Left forelimb (tissue), 1 donor: Measurements from ENCODE around the gene SLC4A1.

Experiments
- DNase-seq: peaks from one replicate; pipeline ENCODE4 v3.0.0-alpha.2; 2018; ENCODE audit warnings: low spot score

The SLC4A1 gene

DNA sequence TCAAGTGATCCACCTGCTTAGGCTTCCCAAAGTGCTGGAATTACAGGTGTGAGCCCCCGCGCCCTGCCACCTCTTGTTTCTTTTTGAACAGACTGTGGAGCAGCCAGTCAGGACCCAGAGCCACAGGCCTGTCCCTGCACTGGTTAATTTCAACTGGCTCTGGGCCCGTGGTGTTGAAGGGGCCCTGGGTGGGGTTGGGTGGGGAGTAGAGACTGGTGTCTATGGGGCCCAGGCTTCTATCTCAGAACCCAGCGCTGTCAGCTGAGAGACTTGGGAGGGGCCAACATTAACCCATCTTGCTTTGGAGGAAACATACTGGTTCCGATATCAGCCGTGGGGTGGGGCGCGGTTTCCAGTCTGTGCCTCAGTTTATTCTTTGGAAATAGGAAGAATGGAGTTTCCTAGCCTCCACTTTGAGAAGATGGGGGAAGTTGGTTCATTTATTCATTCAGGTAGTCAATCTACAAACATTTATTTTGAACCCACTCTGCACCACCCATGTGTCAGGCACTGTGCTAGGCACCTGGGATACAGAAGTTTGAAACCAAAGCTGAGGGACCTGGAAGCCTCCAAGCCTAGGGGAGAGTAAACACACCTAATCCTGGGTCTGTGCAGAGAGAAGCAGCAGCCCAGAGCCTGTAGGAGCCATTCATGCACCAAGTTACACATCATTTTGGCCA lies 15.5 kb upstream of the SLC4A1 start:
- DNase-seq: no peak

DNA sequence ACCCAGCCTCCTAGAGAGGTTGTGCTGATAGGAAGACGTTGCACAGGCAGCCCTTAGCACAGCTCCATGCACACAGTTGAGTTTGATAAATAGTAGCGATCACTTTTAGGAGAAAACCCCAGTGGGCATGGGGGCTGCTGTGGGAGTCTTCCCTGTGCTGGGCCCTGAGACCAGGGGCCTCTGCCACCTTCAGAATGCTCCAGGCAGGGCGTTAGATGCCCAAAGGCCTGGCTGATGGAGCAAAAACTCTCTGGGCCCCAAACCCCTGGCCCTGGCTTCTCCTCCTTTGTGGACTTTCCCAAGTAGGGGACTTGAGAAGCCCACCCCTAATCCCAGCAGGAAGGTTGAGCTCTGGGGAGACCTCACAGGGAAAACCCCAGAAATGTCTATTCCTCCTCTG lies 14.3 kb upstream of the SLC4A1 start:
- DNase-seq: no peak

DNA sequence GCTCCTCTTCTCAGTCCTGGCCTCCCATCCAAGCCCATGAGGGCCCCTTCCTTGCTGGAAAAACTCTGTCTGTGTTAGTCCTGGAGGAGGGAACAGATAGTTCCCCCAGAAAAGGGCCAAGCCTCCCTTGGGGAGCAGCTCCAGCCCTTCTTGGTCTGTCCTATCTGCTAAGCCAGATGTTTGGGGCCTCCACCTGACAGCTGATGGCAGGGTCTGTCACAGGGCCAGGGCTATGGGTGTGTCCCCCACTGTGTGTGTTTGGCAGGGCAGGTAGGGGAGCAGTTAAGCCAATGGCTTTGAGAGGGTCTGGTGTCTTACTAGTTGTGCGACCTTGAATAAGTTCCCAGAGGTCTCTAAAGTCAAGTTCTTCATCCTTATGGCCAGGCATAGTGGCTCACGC lies 13.6 kb upstream of the SLC4A1 start:
- no peak for DNase-seq

DNA sequence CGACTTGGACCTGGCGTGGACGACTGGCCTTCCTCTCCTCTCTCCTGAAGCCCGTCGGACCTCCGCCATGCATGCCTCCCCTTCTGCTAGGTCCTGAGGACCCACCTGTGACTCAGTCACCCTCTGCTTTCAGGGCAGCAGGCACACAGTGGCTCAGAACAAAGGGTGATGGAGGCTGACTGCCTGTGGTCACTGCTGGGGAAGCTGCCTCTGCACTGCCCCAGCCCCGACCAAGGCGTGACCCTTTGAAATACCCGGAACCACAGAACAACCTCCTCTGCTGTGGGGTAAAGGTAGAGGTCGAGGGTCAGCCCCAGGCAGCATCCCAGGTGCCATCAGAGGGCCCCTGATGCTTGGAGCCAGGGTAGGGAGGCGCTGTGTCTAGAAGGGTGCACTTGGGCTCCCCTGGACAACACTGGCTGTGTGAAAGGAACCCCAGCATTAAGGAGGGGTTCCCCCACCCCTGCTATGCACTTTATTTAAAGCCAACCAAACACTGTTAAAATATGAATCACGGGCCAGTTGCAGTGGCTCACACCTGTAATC lies 12.5 kb upstream of the SLC4A1 start:
- no peak for DNase-seq

DNA sequence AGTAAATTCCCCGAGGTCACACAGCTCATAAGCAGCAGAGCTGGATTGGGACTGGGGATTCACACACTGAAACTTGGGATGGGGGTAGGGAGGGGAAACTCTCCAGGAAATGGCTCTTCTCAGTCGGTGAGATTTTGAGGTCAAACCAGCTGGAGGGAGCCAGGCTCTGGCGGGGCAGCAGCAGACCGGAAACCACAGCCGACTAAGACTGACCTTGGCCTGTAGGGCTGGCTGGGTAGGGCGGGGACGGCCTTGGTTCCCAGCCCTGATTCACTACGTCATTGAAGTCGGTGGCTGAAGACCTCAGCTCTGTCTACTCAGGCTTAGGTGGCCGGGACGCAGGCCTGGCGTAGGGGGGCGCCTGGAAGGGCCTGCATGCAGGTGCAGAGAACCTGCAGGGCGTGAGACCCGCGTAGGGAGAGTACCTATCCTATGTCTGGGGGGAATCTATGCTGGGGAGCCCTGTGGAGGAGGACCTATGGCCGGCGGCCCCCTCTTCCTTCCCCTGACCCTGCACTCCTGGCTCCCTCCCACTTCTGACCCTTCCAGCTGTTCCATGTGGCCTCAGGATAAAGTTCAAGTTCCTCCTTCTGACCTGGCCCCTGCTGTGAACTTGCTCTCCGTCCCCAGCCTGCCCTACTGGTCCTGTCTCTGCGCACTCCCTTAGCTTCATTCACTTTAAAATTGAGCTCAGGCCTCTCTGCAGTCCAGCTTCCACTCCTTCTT lies 11.9 kb upstream of the SLC4A1 start:
- no peak for DNase-seq

DNA sequence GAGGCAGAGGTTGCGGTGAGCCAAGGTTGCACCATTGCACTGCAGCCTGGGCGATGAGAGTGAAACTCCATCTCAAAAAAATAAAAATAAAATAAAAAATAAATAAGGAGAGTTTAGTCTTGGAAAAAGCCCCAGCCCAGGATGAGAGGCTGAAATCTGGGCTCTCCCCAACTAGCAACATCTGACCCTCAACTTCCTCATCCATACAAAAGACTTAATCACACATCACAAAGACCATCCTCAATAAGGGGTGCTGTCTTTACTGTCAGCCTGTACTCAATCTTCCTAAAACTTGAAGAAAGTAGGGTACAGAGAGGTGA lies 11.4 kb upstream of the SLC4A1 start:
- DNase-seq: no peak

DNA sequence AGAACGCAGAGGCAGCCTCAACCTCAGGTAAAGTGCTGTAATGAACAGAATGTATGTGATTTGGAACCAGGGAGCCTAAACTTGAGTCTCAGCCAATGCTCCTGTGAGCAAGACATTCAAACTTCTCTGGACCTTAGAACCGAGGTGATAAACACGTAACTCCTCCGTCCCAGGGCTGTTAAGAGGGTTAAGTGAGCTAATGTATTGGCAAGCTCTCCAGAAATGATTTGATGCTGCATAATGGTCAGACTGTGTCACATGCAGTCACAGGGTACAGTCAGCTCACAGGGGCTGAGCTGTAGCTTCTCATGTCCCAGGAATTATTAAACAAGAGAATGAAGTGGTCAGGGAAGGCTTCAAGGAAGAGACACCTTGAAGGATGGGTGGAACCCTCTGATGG lies 10.0 kb upstream of the SLC4A1 start:
- DNase-seq: no peak

DNA sequence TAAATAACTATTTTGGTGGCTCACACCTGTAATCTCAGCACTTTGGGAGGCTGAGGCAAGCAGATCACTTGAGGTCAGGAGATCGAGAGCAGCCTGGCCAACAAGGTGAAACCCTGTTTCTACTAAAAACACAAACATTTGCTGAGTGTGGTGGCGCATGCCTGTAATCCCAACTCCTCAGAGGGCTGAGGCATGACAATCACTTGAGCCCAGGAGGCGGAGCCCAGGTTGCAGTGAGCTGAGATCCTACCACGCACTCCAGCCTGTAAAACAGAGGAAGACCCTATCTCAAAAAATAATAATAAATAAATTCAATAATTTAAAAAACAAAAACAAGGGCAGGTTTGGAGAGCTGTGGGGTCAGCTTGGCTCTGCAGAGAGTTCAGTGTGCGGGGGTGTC lies 5.7 kb upstream of the SLC4A1 start:
- no peak for DNase-seq

DNA sequence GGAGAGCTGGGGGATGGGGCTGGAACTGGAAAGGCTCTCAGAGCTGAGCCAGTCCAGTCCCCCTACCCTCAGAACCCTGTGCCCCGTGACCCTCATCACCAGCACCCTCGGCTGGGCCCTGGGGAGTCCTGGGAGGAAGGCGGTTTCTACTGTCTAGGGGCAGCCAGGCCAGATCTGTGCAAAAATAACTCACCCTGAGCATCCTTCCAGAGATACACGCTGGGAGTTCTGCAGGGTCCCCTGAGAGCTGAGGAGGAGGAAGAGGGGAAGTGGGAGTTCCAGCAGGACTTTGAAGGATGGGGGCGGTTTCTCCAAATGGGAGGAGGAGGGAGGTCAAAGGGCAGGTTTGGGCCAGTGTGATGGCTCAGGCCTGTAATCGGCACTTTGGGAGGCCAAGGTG lies 5.0 kb upstream of the SLC4A1 start:
- no peak for DNase-seq

DNA sequence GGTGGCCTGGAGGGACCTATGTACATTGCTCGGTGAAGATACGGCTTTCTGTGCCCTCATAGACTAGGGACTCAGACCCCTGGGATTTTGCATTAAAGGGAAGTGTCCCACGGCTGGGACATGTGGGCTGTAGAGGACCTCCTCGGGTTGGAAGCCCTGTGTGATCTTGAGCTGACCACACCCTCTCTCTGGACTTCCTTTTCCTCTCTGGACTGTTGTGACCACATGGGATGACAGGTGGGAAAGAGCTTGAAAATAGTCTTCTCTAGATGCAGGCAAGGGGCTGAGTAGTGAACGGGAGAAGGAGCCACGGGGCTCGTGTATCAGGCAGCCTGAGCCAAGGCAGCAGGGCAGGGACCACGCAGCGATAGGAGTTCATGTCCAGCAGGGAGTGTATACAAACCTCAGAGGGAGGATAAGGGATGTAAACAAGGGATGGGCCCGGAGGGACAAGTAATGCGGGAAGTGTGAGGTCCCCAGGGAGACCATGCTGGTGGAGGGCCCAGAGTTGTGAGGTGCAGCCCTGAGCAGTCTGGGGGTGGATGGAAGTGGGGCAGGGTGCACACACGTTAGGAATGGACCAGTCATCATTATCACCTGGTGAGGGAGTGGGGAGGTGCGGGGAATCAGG lies 4.5 kb upstream of the SLC4A1 start:
- DNase-seq: no peak

DNA sequence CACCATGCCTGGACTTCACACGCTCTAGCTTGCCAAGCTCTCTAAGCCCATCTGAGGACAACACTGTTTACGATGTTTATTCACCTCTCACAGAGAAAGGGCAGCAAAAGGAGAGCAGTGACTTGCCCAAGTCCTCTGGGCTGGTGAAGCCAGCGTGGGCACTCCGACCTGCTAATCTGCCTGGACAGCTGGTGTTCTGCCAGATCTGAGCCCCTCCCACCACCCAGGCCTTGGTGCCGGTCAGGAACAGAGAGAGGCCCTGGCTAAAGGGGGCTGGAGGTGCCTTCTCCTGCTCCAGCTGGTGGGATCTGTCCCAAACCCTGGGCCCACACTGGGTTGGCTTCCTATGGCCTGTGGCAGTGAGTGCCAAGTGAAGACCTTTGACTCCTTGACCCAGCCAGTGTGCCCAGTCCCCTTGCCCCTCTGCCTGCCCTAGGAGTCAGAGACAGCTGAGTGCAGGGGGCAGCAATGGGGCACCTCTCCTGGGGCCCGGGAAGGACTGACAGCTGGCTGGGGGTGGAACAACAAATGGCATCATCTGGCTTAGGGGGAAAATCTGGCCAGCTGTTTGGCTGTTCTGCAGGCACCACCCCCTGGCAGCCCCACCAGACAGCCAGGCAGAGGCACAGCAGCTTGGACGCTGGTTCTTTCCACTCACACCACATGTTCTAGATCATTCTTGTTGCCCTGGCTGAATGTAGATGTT lies 1.8 kb upstream of the SLC4A1 start:
- DNase-seq: no peak

DNA sequence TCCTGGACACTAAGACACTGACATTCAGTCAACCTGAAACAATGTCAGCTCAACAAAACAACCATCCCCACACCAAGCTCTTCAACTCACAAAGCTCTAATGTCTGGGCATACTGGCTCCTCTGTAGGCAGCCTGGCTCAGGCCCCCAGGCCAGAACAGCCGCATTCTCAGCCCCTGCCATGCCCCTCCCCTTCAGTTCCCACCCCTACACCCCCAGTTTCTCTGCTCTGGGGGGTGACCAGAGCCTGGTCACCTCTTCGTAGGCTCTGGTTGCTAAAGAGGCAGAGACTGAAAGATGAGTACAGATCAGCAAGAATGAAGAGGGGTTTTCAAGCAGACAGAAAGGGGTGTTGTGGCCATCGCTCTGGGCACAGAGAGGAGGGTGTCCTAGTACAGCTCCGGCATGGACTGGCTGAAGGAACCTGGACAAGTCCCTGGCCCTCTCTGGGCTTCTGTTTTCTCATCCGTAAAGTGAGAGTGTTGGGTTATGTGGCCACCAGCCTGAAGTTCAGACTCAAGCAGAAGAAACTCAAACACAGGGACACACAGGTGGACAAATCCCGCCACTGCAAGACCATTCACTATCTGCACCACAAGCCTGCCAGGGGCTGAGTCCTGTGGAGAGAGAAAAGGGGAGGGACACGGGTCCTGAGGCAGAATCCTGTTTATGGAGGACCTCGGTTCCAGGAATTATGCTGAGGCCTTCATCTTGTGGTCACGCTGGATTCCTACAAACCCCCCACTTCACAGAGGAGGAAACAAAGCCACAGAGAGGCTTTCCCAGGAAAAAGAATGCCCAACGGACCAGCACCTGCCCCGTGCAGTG lies 987 bp upstream of the SLC4A1 start:
- no peak for DNase-seq

DNA sequence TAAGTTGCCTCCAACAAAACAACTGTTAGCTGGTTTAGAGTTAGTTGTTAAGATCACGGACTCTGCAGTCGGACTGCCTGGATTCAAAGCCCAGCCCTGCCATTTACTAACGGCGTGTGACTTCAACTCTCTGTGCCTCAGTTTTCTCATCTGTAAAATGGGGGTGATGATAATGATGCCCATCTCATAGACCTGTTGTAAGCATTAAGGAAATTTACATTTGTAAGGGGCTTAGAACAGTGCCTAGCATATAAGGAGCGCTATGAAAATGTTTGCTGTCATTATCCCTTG lies 825 bp downstream of the SLC4A1 start:
- no peak for DNase-seq

DNA sequence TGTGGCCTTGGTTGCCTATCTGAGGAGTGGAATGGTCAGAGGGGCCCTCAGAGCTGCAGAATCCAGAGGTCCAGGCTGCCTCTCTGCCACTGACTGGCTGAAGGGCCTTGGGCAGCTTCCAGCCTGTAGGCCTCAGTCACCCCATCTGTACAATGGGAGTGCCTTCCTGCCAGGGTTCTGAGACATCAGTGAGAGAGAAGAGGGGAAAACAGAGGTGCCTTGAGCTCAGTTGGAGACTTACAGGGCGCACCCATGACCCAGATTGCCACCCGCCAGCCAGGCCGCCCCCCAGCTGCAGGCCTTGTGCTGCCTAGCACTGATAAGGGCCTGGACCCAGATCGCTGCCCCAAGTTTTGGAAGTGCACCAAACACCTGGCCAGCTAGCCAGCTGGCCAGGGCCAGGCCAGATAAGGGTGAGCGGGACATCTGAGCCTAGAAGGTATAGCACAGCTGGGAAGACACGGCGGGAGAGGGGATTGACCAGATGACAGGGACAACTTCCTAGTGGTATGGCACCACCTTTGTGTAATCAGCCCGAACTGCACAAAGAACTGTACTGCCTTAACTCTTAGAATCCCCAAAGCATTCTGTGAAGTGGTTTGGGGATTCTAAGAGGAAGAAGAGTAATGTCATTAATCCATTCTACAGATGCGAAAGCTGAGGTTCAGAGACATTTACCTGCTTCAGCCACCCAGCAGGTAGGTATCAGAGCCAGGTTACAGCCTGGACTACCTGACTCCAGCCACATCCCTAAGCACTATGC lies 1.4 kb downstream of the SLC4A1 start:
- DNase-seq: no peak

DNA sequence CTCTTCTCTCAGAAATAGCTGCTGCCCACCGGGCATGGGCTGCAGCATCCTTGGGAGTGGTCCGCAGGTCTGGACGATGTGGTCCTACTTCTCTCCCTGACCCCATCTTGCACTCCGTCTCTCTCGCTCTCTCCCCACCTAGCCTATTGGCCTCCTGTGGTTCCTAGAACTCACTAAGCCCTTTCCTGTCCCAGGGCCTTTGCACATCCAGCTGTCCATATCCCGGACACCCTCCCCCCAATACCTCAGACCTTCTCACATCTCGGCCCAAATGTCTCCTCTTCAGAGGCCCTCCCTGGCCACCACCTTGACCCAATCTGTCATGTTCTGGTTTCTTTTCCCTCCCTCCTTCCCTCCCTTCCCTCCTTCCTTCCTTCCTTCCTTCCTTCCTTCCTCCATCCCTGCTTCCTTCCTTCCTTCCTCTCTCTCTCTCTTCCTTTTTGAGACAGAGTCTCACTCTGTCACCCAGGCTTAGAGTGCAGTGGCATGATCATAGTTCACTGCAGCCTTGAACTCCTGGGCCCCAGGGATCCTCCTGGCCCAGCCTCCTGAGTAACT lies 4.5 kb downstream of the SLC4A1 start:
- DNase-seq: no peak

DNA sequence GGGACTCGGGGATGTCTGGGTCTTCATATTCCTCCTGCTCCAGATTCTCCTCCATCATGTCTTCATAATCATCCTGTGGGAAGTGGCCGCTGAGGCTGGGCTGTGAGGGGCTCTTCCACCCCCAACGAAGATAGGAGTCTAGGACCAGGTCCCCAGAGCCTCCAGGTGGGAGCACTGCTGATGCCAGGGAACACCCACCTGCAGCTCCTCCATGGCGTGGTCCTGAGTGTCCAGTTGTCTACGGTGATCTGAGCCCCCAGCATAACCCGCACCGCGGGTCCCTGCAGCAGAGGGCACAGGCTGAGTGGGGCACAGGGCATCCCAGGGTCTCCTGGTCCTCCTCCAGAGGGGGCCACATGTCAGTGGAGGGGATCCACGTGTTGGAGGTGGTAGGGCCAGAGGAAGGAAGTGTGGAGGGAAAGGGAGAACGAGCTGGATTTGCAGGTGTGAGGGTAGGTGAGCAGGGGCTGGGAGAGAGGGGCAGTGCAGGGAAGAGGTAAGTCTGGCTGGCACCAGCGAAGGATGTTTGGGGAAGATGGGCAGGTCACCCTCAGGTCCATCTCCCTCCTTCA lies 5.2 kb downstream of the SLC4A1 start:
- DNase-seq: no peak

DNA sequence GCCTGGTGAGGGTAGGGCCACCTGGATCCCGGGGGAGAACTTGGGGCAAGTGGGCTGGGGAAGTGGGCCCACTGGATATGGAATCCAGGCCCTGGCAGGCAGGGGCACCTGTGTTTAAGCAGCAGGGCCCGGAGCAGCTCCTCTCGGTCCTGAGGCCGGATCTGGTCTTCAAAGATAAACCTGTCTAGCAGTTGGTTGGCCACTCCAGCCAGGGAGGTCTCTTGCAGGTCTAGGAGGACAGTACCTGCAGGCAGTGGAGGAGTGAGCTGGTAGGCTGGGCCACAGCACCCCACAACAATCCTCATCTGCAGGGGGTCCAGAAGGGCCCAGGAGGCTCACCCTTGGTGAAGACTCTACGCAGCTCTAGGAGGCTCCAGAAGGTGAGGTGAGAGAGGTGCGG lies 7.6 kb downstream of the SLC4A1 start:
- DNase-seq: no peak

DNA sequence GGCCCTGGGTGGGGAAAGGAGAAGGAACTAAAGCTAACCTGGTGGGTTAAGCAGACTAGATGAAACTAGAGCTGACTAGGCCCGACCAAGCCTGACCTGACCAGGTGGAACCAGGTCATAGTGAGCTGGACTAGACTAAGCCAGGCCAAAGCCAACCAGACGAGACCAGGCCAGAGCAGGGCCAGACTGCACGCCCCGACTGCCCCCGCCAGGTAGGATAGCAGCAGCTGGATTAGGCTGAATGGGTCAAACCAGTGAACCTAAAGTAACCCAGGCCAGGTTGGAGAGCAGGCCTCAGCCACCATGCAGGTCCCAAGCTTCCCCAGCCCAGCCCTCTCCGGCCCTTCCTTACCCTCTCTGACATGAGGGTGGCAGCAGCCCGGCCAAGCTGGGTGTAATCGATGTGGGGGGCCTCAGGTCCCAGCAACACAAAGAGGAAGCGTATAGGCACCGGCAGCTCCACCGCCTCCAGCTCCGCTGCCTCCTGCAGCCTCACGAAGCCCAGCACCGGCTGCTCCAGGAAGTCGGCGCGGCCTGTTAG lies 9.1 kb downstream of the SLC4A1 start:
- no peak for DNase-seq

DNA sequence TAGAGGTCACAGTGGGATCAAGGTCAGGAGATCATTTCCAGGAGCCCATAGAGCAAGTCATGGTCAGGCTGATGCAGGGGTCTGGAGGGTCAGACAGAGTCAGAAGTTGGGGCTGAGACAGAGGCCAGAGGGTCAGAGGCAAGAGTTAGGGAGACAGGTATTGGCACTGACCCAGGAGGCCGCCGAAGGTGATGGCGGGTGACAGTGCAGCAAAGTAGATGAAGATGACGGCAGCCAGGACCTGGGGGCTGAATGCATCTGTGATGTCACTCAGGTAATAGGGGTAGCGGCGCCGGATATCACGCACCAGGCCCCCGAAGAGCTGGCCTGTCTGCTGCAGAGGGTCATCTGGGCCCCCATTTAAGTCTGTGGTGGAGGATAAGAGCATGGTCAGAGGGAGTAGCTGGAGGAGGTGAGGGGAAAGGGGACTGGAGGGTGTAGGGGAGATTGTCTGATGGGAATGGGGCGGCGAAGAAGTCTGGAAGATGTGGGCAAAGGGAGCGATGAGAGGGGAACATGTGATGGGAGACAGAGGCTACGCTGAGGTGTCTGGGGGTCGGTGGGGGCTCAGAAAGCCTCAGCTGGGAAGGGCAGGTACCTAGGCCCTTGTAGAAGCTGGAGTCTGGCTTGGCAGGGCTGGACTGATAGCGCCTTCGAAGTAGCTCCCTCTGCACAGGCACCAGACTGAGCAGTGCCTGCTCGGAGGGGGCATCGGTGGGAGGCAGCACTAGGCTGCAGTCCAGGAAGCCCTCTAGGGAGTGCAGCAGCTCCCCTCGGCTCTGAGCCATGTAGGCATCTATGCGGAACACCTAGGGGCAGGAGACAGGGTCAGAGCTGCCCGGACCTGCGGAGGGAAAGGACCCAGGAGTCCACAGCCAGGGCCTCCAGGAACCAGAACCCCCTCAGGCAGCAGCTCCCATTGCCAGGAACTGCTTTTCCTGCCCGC lies 9.8 kb downstream of the SLC4A1 start:
- no peak for DNase-seq
